Lung (tissue), 12 donors: ENCODE data around the gene NBEA. TPM values are rescaled to one million over a fixed set of nuclear protein-coding genes. Genes with fewer than 3 reads are reported as not detected.

Source experiments
- ATAC-seq: fragments of 200-7000 bp; cut with Tn5 transposase; one replicate; pipeline ENCODE4 v1.9.1; 2020; ENCODE audit warnings: moderate number of reproducible peaks; ENCODE audit not compliant: insufficient read depth, low FRiP score
- DNase-seq, 3 donors: peaks; one replicate each; pipeline ENCODE4 v3.0.0-alpha.2; 2013 to 2017
- H3K27ac ChIP-seq, 2 donors: one replicate each; pipeline ENCODE4 v1.5.1; 2013; ENCODE audit warnings: mild to moderate bottlenecking in 2 of 2, moderate library complexity in 2 of 2, control low read depth in 1 of 2, inconsistent platforms in 1 of 2, low read depth in 1 of 2, low read length in 1 of 2
- H3K27me3 ChIP-seq, 3 donors: one replicate each; pipeline ENCODE4 v1.5.1; 2013; ENCODE audit warnings: low read length in 2 of 3; ENCODE audit not compliant: control insufficient read depth in 3 of 3, insufficient read depth in 3 of 3
- H3K36me3 ChIP-seq, 4 donors: one replicate each; pipeline ENCODE4 v1.5.1; 2013; ENCODE audit warnings: low read length in 4 of 4, mild to moderate bottlenecking in 1 of 4, moderate library complexity in 1 of 4; ENCODE audit not compliant: control insufficient read depth in 4 of 4, insufficient read depth in 4 of 4
- H3K4me1 ChIP-seq, 5 donors: one replicate each; pipeline ENCODE4 v1.5.1; 2013; ENCODE audit warnings: low read length in 5 of 5, mild to moderate bottlenecking in 2 of 5, moderate library complexity in 1 of 5; ENCODE audit not compliant: control insufficient read depth in 5 of 5, insufficient read depth in 5 of 5
- H3K4me3 ChIP-seq: one replicate; pipeline ENCODE4 v1.5.1; 2013; ENCODE audit warnings: mild to moderate bottlenecking, control low read depth, moderate library complexity
- H3K9ac ChIP-seq, 2 donors: one replicate each; pipeline ENCODE4 v1.5.1; 2013; ENCODE audit warnings: low read length in 2 of 2, control low read depth in 1 of 2; ENCODE audit not compliant: insufficient read depth in 1 of 2
- H3K9me3 ChIP-seq, 4 donors: one replicate each; pipeline ENCODE4 v1.5.1; 2013; ENCODE audit warnings: low read length in 3 of 4, mild to moderate bottlenecking in 1 of 4, moderate library complexity in 1 of 4; ENCODE audit not compliant: control insufficient read depth in 4 of 4, insufficient read depth in 3 of 4
- WGBS, 2 donors: extraction: QIAGEN DNeasy Blood & Tissue Kit; methylation state at CpG; one replicate each; pipeline ENCODE4 v1.1.7; 2013; 5-methylcytosine and 5-hydroxymethylcytosine counted together
- polyA plus RNA-seq, 2 donors: library from polyadenylated mRNA; stranded (reverse); fragments of 200-250 nt; gene quantifications; one replicate each; pipeline ENCODE4 v1.2.1, GENCODE V29; 2013
- total RNA-seq, 2 donors: library from RNA; depleted of rRNA in 1 of 2; stranded (reverse); fragments of >200 nt in 1 of 2; gene quantifications; one replicate each; pipeline ENCODE4 v1.2.1, GENCODE V29; 2014 to 2021
- TF ChIP-seq, protein P1 (sequence below): IDR thresholded peaks from 2 replicates; pipeline ENCODE4 v1.5.1; 2012; ENCODE audit warnings: mild to moderate bottlenecking; ENCODE audit errors: control extremely low read depth, extremely low read depth
- donor health status: control.
- donor health status: control.
- donor health status: Bipolar disorder and iron deficiency.
- donor health status: healthy.
- donor health status: DM: yes; HTN: yes; CAD: no.

NBEA gene
- total and polyA plus RNA-seq, 4 donors = 1.6 to 26.5 (median 5.3) TPM

DNA sequence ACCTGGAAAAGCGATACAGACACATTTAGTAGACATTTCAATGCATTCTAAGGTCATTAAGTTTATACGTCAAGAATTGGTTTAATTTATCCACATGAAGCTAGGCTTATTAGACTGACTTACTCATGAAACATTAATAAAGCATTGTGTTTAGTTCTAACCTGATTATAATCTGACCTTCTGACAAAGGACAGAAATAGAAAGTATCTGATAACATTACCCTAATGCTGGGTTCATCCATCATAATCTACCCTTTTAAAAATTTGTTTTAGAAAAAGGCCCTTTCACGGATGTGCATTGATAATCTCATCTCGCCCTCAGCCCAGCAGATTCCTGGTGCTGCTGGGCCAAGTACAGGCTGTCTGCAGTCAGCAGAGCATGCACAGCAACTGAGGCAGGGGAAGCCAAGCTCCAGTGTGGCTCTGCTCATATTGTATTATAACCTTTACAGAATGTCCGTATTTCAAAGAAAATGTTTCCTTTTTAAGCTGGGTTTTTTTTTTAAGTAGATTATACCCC is 676.6 kb downstream of the NBEA start:
- Histone ChIP-seq H3K27ac (no peak overlapping the region), H3K36me3 (no peaks in the 10 kb centered on the region), H3K9me3 (peaks cover 0 to 3% (median 0%) of the 10 kb centered on the region in 4 donors), H3K27me3 (no peaks in the 10 kb centered on the region), H3K9ac (no peak overlapping the region), H3K4me3 (no peak overlapping the region), H3K4me1 (peaks cover 0 to 5% (median 0%) of the 10 kb centered on the region in 5 donors)
- DNase-seq (no peak), ATAC-seq (no peak)
- TF ChIP-seq, protein P1, sequence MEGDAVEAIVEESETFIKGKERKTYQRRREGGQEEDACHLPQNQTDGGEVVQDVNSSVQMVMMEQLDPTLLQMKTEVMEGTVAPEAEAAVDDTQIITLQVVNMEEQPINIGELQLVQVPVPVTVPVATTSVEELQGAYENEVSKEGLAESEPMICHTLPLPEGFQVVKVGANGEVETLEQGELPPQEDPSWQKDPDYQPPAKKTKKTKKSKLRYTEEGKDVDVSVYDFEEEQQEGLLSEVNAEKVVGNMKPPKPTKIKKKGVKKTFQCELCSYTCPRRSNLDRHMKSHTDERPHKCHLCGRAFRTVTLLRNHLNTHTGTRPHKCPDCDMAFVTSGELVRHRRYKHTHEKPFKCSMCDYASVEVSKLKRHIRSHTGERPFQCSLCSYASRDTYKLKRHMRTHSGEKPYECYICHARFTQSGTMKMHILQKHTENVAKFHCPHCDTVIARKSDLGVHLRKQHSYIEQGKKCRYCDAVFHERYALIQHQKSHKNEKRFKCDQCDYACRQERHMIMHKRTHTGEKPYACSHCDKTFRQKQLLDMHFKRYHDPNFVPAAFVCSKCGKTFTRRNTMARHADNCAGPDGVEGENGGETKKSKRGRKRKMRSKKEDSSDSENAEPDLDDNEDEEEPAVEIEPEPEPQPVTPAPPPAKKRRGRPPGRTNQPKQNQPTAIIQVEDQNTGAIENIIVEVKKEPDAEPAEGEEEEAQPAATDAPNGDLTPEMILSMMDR = no peak
- WGBS, 2 donors = 77 to 83% methylated on average over 5 of the region's 5 CpGs

DNA sequence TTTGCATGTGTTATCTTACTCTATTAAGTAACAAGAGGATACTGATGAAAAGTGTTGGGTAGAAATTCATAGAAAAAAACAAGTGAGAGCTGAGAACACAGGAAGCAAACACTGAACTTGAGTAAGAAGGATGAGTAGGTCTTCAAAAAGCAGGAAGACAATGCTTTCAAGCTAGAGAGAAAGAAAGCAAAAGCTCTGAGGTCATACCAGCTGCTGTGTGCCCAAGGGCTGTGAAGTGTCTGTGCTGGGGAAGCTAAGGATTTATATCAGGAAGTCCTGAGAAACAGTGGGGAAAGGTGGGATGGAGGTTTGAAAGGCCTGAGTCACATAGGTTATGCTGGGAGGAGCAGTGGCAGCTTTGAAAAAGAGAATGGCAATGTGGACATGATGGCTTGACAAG is 679.9 kb downstream of the NBEA start:
- Histone ChIP-seq H3K9me3 (peaks cover 0 to 3% (median 0%) of the 10 kb centered on the region in 4 donors), H3K4me3 (no peak overlapping the region), H3K27ac (no peak overlapping the region), H3K4me1 (peaks cover 0 to 5% (median 0%) of the 10 kb centered on the region in 5 donors), H3K36me3 (no peaks in the 10 kb centered on the region), H3K27me3 (no peaks in the 10 kb centered on the region), H3K9ac (no peak overlapping the region)
- ATAC-seq = no peak
- DNase-seq = no peak
- TF ChIP-seq, protein P1 = no peak

DNA sequence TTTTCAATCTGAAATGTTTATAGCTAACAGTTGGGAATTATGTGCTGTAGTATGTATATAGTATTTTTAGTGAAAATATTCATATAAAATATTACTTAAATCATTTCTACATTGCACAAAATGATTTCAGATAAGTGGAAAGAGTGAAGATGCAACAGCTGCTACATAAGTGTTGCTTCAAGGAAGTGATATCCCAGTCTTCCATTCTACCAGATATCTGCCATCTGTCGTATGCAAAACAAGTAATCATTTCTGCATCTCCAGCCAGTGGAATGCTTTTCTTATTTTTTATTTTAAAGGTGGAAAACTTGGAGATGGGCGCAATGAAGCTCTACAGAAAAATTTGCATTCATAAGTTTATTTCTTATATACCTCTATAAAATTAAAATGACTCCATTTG is 687.0 kb downstream of the NBEA start:
- Histone ChIP-seq H3K4me3 (no peak overlapping the region), H3K4me1 (no peaks in the 10 kb centered on the region), H3K27me3 (no peaks in the 10 kb centered on the region), H3K9me3 (peaks cover 0 to 2% (median 0%) of the 10 kb centered on the region in 4 donors), H3K9ac (no peak overlapping the region), H3K36me3 (no peaks in the 10 kb centered on the region), H3K27ac (no peak overlapping the region)
- DNase-seq (no peak), ATAC-seq (no peak)
- WGBS, 2 donors = 90 to 96% methylated on average over 2 of the region's 2 CpGs
- TF ChIP-seq, protein P1 = no peak
